GM21717 (cell line): ENCODE measurements around the gene MGST2.
"Not testable (repeated sequence)": the region's sequence is repeated elsewhere in the genome, so short reads cannot be mapped to it uniquely, and the experiment has no call there.

Source experiments
- ATAC-seq: cut with Tn5 transposase; IDR thresholded peaks from one replicate; pipeline ENCODE4 v1.9.1; 2021; ENCODE audit warnings: mild to moderate bottlenecking, moderate library complexity; ENCODE audit not compliant: unreplicated experiment

Gene MGST2

DNA sequence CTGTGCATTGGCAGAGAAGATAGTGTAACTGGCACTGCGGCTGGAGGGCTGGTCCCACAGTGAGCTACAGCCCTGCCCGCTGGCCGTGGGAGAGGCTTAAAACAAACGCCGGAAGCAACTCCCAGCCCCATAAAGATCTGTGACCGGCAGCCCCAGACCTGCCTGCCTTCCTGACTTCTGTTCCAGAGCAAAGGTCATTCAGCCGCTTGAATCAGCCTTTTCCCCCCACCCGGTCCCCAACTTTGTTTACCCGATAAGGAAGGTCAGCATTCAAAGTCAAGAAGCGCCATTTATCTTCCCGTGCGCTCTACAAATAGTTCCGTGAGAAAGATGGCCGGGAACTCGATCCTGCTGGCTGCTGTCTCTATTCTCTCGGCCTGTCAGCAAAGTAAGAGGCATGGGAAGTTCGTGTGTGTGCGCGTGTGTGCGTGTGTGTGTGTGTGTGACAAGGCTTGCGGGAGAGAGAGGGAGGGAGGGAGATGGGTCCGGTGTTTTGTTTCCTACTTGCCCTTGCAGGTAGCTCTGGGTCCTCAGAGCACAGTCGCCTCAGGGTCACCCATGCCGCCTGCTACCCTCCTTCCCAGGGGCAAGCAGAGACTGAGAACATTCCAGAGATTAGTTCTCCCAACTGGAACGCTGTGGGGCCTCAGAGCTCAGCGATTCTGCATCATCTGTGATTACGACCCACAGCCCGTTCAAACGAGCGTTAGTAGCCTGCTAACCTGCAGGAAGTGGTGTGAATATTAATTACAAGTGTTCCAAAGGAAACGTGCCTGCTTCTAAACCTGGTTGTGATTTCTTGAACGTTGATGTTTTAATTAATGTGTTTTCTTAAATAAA lies at the start of gene MGST2:
Gene MGST2, plus strand, starts transcription at position 130 of the 840 bp plus-strand sequence. Its CDS starts 201 bp downstream, at position 331.
- peak; percentile 85 for ATAC-seq

- no peak for ATAC-seq
Measured at GRCh38 chr4:139617702-139618490, 47.7 kb upstream of the MGST2 start.

DNA sequence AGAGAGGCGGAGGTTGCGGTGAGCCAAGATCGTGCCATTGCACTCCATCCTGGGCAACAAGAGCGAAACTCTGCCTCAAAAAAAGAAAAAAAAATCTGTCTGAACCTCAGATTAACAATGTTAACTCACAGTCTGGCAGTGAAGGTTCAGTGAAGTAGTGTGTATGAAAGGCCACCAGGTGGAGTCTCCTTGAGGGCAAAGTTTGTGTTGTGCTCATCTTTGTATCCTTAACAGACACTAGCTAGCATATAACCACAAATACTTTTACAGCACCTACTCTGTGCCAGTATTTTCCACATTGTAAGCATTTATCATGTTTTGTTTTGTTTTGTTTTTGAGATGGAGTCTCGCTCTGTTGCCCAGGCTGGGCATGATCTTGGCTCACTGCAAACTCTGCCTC lies 46.0 kb upstream of the MGST2 start:
- ATAC-seq: no peak

DNA sequence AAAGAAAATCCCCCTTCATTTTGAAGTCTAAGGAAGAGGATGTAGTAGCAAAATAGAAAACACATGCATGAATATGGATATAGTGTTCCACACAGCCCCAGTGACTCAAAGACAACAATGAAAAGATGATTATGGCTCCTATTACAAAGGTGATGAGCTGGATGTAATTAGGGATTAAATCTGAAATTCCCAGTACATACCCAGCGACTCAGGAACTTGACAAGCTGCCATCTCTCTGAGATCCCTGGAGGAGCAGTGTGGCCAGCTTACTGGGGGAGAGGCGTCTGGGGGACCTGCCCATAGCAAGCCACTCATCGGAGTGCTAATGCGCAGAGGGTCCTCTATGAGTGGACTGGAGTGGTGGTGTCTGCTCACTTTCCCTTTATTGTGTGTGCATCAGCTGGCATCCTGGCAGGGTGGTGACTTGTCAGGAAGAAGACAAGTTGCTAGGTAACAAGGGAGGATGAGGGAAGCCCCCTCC lies 42.7 kb upstream of the MGST2 start:
- ATAC-seq: no peak

- ATAC-seq: no peak
Measured at GRCh38 chr4:139624441-139625092, 41.1 kb upstream of the MGST2 start.

- ATAC-seq: no peak
Measured at GRCh38 chr4:139625093-139625455, 40.5 kb upstream of the MGST2 start.

- no peak for ATAC-seq
Measured at GRCh38 chr4:139625482-139625881, 40.1 kb upstream of the MGST2 start.

DNA sequence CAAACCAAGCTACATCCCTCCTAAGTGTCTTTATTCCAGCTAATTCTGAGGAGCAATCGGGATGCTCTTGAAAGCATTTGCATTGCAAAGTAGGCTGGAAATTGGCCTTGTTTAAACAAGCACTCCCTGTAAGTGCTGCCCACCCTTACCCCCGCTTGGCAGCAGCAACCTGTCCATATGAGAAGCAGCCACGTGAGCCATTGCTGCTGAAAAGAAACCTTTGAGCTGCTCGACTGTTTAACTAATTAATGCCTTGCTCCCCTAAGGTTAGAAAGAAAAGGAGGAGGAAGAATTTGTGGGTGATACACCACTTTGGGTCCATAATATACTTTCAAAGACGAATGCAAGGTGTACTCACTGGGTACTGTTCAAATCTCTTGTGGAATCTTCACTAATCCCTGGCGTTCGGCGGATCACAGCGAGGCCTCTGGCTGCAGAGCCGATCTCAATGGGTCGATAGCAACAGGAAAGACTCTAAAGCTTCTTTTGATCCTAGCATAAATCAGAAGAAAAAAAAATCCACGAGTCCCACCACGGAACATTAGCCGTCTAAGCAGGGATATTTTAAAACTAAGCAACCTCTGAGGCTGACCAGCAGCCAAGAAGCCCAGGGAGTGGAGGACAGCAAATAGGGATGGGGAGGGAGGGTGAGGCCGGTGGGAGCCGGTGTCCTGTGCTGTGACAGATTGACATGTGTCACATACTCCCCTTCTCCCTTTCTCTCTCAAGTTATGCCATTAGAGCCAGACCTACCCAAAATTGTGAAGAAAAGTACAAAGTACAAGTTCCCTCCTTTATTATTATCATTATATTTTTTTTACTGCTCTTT lies 37.2 kb upstream of the MGST2 start:
- ATAC-seq: no peak

DNA sequence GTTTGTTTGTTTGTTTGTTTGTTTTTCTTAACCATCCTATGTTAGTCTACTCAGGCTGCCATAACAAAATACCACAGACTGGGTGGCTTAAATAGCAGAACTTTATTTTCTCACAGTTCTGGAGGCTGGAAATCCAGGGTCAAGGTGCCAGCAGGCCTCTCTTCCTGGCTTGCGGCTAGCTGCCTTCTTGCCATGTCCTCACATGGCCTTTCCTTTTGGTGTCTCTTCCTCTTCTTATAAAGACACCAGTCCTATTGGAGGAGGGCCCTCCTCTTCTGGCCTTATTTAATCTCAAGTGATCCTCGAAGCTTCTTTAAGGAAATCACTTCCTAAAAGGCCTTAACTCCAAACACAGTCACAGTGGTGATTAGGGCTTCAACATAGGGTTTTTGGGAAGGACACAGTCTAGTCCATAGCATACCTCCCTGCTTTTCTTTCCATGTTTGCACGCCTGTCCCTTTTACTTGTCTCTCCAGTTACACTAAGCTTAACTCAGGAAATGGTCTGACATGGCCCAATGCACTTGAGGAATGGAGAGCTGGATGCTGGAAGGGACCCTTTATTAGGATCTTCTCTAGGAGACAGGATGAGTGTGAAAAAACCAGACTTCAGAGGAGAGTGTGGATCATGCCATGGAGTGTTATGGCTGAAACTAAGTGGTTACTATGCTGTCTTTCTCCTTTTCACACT lies 36.0 kb upstream of the MGST2 start:
- ATAC-seq: no peak

DNA sequence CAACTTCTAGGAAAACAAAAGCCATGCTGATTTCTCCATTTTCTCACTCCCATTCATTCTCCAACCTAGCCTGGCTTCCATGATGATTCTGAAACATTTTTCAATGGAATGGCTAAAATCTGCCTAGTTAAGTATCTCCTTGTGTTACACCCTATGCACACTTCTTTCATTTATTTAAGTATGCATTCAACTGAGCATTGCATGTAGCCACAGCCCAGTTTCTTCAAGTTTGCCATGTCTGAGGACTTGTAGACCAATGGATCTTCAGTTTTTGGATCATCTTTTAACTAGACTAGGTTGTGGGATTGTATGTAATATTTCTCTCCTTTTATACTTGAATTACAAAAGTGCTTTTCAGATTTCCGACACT lies 35.5 kb upstream of the MGST2 start:
- no peak for ATAC-seq

- no peak for ATAC-seq
Measured at GRCh38 chr4:139630991-139631390, 34.6 kb upstream of the MGST2 start.

- ATAC-seq: no peak
Measured at GRCh38 chr4:139631791-139632190, 33.8 kb upstream of the MGST2 start.

- ATAC-seq: not testable (repeated sequence)
Measured at GRCh38 chr4:139632739-139633138, 32.9 kb upstream of the MGST2 start.

DNA sequence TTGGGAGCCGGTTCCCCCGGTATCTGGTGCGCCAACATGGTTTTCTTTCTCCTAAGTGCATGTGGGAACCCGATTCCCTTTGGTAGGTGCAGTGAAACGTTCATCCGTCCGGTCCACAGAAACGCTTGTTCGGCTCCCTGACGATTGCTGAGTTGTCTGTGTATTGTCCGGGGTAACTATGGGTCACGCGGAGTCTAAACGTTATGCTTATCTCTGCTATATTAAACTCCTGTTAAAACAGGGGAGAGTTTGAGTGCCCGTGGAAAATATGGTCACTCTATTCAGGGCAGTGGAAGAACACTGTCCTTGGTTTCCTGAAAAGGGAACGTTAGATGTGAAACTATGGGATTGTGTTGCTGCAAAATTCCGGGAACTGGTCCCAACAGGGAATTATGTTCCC lies 32.4 kb upstream of the MGST2 start:
- ATAC-seq: no peak

DNA sequence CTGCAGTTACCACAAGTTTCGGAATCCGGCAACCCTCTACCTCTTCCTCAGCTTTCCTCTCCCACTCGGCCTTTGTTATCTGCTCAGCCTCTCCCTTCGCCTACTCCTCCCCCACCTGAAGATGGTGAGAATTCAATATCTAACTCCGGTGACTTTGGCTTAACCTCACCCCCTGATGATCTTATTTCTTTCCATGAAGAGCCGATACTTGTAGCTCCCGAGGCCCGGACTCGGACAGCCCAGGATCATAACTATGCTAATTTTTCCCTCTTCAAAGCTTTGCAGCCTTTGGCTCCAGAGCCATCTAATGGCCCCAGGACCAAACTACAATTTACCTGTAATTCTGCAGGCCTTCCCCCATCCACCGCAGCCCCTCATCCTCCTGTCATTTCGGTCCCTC lies 32.0 kb upstream of the MGST2 start:
- ATAC-seq: no peak

- no peak for ATAC-seq
Measured at GRCh38 chr4:139635966-139636365, 29.7 kb upstream of the MGST2 start.

GRCh38 chr4:139638306-139638705 lies 27.3 kb upstream of the MGST2 start:
- not testable (repeated sequence) for ATAC-seq

- ATAC-seq: no peak
Measured at GRCh38 chr4:139639654-139640053, 26.0 kb upstream of the MGST2 start.

GRCh38 chr4:139641218-139641617 lies 24.4 kb upstream of the MGST2 start:
- no peak for ATAC-seq

DNA sequence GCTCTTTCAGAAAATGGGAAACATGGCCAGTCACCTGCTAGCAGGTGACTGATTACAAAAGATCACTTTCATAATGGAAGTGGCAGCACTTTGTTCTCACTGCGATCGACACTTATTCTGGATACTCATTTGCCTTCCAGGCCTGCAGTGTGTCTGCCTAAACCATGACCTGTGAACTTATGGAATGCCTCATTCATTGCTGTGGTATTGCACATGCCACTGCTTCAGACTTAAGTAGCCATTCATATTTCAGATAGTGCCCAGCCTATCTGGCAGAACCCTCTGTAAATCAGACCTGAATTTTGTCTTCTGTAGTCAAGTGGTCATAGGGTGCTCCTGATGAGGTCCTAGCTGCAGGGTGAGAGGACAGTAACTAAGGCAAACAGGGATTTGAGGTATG lies 23.3 kb upstream of the MGST2 start:
- ATAC-seq: no peak
